ENCODE results near the gene TUBGCP2.

TUBGCP2 gene

DNA sequence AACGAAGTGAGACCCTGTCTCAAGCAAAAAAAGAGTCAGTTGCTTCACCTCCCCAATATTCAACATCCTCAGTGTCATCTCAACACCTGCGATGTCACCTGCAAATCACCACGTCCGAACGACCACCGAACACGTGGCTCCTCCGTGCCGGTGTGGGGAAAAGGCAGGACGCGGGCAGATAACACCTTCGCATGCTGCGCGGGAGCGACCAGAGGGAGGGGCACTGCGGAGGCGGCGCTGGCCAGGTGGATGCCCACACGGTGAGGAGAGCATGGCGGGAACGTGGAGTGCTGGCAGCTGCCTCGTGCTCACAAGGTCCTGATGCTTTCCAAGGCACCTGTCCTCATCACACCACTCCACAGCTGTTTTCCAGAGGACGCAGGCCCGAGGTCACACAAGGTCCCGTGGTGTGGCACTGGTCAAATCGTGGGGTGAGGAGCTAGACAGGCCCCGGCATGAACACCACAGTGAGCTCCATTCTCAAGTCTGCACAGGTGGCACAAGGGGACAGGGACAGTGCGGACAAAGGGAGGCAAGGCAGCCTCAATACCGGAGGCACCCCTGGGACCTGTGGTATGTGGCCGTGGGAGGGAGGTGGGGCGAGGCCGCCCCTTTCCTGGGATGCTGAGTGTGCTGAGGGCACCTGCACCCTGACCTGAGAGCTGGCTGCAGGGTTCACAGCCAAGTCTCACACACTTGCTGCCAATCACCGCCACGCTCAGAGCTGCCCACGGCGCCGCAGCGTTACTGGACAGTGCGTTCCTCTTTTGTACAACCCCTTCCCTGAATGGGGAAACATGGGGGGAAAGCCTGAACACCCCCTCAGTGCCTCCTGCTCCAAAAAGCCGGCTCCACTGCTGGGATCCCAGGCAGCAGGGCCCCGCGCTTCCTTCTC, 13.0 kb downstream of the TUBGCP2 start:
- no peak for DNase-seq (ENCODE audit: low spot score in 2 of 2)
- Histone ChIP-seq H3K9me3 (no peaks in the 10 kb centered on the region), H3K27me3 (ENCODE audit: low read depth) (no peaks in the 10 kb centered on the region), H3K4me3 (no peak overlapping the region), H3K4me1 (no peaks in the 10 kb centered on the region), H3K36me3 (replicated peaks) (peaks cover 63% of the 10 kb centered on the region)
- in situ Hi-C loops (cut with MboI; ENCODE audit: low sequenced_read_pairs) = no loop called here

DNA sequence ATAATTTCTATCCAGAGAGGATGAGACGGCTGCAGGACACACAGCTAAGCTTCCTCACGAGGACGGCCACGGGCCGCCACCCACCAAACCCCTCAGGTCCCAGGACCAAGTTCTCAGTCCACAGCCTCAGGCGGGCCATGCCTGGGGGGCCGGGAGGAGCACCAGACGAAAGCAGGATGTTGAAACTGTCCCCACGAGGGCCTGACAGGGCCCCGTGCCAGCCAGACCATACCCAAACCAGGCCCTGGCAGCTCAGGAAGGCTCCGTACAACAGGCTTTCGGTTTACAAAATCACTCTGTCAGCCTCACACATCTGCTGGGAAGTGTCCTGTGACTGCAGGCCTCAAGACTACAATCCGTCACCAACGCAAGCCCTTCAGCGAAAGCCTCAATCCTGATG, 14.5 kb downstream of the TUBGCP2 start:
- no peaks in the 10 kb centered on the region for H3K27me3 ChIP-seq (ENCODE audit: low read depth)
- no peak overlapping the region for H3K4me3 ChIP-seq
- no peaks in the 10 kb centered on the region for H3K9me3 ChIP-seq
- in situ Hi-C loops (cut with MboI; ENCODE audit: low sequenced_read_pairs) = no loop called here
- H3K4me1 ChIP-seq = no peaks in the 10 kb centered on the region
- H3K36me3 ChIP-seq (replicated peaks) = peaks cover 60% of the 10 kb centered on the region
- DNase-seq (ENCODE audit: low spot score in 2 of 2) = no peak

DNA sequence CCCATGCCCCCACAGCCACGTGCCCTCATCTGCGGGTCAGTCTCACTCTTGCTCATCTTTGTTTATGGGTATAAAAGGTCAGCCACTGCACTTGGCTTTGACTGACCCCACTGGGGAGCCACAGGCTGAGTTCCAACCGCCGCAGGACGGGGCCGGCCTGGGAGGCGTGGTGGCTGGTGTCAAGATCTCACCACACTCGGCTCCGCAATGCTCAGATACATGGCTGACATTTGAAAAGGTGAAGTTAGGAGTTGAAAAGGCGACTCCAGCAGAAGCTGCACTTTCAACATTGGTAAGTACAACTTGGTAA, 14.9 kb downstream of the TUBGCP2 start:
- in situ Hi-C loops (cut with MboI; ENCODE audit: low sequenced_read_pairs) = no loop called here
- no peak overlapping the region for H3K4me3 ChIP-seq
- no peaks in the 10 kb centered on the region for H3K9me3 ChIP-seq
- peaks cover 62% of the 10 kb centered on the region for H3K36me3 ChIP-seq (replicated peaks)
- H3K27me3 ChIP-seq (ENCODE audit: low read depth) = no peaks in the 10 kb centered on the region
- H3K4me1 ChIP-seq = no peaks in the 10 kb centered on the region
- DNase-seq (ENCODE audit: low spot score in 2 of 2) = no peak

DNA sequence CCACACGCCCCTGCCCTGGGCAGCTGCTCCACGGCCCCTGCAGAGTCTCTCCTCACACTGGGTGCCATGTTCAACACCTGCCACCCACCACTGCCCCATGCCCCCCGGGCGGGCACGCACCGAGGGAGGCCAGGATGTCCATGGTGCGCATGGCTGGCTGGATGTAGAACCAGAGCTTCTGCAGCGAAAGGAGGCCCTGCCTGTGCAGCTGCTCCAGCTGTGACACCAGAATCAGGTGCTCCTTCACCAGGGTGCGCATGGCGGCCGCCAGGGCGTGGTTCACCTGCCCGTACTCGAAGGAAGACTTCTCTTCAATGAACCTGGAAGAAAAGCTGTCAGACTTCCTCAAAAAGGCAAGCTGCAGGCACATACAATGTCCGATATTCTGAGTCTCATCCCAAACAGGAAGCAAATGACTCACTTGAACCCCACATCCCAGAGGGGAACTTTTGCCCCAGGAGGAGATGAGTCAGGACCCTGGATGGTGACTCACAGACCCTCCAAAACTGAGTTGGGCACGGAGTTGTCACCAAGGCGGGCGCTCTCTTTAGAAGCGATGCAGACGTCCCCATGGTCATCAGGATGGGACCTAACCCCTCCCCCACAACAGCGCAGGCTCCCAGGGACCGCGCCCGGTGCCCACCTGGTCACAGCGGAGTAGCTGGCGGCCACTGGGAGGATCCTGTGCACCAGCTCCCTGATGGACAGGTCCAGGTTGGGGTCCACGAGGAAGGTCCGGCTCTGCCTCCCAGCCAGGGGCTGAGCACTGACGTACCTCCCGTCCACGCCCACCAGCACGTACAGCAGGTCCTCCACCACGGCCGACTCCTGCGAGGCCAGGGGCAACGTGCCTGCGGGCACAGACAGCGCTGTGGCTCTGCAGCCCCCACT, 15.5 kb downstream of the TUBGCP2 start:
- DNase-seq (ENCODE audit: low spot score in 2 of 2) = no peak

DNA sequence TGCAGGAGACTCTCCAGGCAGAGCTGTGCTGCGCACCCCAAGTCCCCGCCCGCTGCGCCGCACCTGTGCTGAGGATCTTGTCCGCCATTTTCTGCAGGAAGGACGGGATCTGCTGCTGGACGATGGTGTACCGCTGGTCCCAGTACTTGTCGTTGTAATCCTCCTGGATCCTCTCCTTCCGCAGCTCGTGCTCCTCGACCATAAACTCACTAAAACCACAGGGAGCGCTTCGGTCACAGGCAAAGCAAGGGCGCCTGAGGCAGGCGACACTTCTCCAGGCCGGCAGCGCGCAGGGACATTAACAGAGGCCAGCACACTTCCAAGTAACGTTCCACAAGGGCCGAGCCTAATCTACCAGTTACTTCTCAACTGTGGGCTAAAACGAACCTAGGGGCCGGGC, 18.9 kb downstream of the TUBGCP2 start:
- H3K27me3 ChIP-seq (ENCODE audit: low read depth) = no peaks in the 10 kb centered on the region
- H3K4me3 ChIP-seq = no peak overlapping the region
- DNase-seq (ENCODE audit: low spot score in 2 of 2) = no peak
- in situ Hi-C loops (cut with MboI; ENCODE audit: low sequenced_read_pairs) = no loop called here
- peaks cover 51% of the 10 kb centered on the region for H3K36me3 ChIP-seq (replicated peaks)
- no peaks in the 10 kb centered on the region for H3K4me1 ChIP-seq
- H3K9me3 ChIP-seq = no peaks in the 10 kb centered on the region

More for the DNA sequence above, 15.5 kb downstream of the TUBGCP2 start:
- Histone ChIP-seq H3K4me3 (no peak overlapping the region), H3K36me3 (replicated peaks) (peaks cover 60% of the 10 kb centered on the region), H3K27me3 (ENCODE audit: low read depth) (no peaks in the 10 kb centered on the region), H3K9me3 (no peaks in the 10 kb centered on the region), H3K4me1 (no peaks in the 10 kb centered on the region)
- in situ Hi-C loops (cut with MboI; ENCODE audit: low sequenced_read_pairs) = no loop called here

DNA sequence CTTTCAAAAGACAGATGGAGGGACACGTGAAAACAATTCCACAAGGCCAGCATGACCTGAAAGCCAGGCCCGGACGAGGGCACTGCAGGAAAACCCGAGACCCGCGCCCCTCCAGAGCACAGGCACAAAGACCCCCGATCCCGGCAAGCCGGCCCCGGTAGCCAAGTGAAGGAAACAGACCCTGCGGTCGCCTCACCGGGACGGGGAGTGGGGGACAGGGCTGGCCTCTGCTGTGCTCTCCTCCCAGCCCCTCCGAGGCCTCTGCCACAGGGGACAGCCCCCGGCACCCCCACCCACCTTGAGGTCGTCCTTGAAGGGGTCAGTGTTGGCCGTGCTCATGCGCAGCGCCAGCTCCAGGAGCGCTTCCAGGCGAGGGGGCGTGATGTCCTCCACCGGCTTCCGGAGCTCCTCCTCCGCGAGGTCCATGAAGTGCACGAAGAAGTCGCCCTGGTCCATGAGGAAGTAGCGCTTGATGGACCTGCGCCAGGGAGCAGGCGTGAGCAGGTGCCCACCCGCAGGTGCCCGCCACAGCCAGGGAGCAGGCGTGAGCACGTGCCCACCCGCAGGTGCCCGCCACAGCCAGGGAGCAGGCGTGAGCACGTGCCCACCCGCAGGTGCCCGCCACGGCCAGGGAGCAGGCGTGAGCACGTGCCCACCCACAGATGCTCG, 20.7 kb downstream of the TUBGCP2 start:
- no peaks in the 10 kb centered on the region for H3K9me3 ChIP-seq
- H3K36me3 ChIP-seq (replicated peaks) = peaks cover 54% of the 10 kb centered on the region
- in situ Hi-C loops (cut with MboI; ENCODE audit: low sequenced_read_pairs) = no loop called here
- H3K4me1 ChIP-seq = no peaks in the 10 kb centered on the region
- H3K27me3 ChIP-seq (ENCODE audit: low read depth) = no peaks in the 10 kb centered on the region
- DNase-seq (ENCODE audit: low spot score in 2 of 2) = no peak
- H3K4me3 ChIP-seq = no peak overlapping the region

DNA sequence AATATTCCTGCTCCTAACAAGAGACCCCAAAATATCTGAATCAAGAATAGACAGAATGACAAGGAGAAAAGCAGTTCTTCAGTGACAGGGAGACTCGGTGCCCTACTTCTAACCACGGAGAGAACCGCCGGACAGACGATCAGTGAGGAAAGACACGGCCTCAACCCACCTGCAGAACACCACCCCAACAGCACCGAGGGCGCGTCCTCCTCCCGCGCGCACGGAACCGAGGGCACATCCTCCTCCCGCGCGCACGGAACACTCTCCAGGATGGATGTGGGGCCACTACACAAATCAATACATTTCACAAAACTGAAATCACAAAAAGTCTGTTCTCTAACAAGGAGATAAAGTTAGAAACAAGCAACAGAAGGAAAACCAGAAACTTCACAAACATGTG, 22.3 kb downstream of the TUBGCP2 start:
- no peaks in the 10 kb centered on the region for H3K9me3 ChIP-seq
- peaks cover 65% of the 10 kb centered on the region for H3K36me3 ChIP-seq (replicated peaks)
- H3K4me1 ChIP-seq = no peaks in the 10 kb centered on the region
- no peaks in the 10 kb centered on the region for H3K27me3 ChIP-seq (ENCODE audit: low read depth)
- H3K4me3 ChIP-seq = no peak overlapping the region
- in situ Hi-C loops (cut with MboI; ENCODE audit: low sequenced_read_pairs) = no loop called here
- DNase-seq (ENCODE audit: low spot score in 2 of 2) = no peak

DNA sequence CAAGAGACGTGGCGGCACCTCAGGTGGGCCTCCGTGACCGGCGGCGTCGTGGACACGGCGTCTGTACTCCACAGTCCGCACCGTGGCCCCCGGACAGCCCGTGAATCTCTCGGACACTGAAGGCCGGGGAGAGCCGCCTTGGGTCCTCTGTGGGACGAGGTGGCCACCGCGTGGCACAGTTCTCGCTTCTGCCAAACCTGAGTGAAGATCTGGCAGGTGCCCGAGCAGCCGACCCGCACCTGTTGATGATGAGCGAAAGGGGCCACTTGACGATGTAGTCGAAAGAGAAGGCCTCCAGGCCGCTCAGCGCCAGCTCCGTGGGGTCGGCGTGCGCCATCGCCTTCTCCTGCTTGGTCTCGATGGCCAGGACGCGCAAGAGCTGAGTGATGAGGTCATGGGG, 23.5 kb downstream of the TUBGCP2 start:
- no peak for DNase-seq (ENCODE audit: low spot score in 2 of 2)
- in situ Hi-C loops (cut with MboI; ENCODE audit: low sequenced_read_pairs) = no loop called here
- peaks cover 62% of the 10 kb centered on the region for H3K36me3 ChIP-seq (replicated peaks)

DNA sequence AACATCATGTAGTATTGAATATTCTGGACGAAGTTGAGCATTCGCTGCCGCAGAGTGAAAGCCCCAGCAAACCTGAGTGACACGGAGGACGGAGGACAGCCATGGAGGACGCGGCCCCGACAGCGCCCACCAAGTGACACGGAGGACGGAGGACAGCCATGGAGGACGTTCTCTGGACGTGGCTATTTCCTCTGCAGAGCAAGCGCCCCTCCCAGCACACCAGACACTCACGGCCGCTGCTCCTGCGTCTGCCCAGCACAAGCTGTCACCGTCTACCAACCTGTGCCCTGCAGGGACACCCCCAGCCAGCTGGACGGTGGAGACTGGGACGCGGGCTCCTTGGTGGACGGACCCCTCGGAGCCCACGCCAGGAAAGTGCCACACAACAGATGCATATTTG, 24.7 kb downstream of the TUBGCP2 start:
- no peaks in the 10 kb centered on the region for H3K27me3 ChIP-seq (ENCODE audit: low read depth)
- H3K4me1 ChIP-seq = no peaks in the 10 kb centered on the region
- in situ Hi-C loops (cut with MboI; ENCODE audit: low sequenced_read_pairs) = no loop called here
- DNase-seq (ENCODE audit: low spot score in 2 of 2) = no peak
- H3K36me3 ChIP-seq (replicated peaks) = peaks cover 63% of the 10 kb centered on the region
- H3K9me3 ChIP-seq = no peaks in the 10 kb centered on the region
- no peak overlapping the region for H3K4me3 ChIP-seq

More for the DNA sequence above, 23.5 kb downstream of the TUBGCP2 start:
- no peak overlapping the region for H3K4me3 ChIP-seq
- no peaks in the 10 kb centered on the region for H3K27me3 ChIP-seq (ENCODE audit: low read depth)
- no peaks in the 10 kb centered on the region for H3K9me3 ChIP-seq
- no peaks in the 10 kb centered on the region for H3K4me1 ChIP-seq

DNA sequence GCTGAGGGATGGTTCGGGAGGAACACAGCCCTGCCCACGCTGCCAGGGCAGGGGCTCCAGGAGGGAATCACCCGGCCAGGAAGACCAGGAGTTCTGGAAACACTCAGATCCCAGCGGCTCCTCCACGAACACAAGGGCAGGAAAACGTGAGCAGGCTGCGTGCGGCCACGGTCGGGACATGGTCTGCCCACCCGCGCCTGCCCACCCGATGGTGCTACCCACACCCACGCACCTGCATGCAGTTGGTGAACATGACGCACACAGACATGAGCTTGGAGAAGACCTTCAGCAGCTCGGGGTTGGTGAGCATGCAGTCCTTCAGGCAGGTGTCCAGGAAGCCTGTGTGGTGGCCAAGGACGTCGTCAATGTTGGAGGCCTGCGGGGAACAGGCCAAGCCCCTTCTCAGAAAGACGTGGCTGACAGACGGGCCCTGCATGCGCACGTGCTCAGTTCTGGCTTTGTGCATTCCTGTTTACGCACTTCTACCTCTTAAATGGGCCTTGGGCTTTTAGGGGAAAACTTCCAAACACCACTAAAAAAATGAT, 25.8 kb downstream of the TUBGCP2 start:
- no peak for DNase-seq (ENCODE audit: low spot score in 2 of 2)
- in situ Hi-C loops (cut with MboI; ENCODE audit: low sequenced_read_pairs) = no loop called here
- H3K4me1 ChIP-seq = no peaks in the 10 kb centered on the region
- H3K4me3 ChIP-seq = no peak overlapping the region
- no peaks in the 10 kb centered on the region for H3K9me3 ChIP-seq
- no peaks in the 10 kb centered on the region for H3K27me3 ChIP-seq (ENCODE audit: low read depth)
- peaks cover 57% of the 10 kb centered on the region for H3K36me3 ChIP-seq (replicated peaks)

DNA sequence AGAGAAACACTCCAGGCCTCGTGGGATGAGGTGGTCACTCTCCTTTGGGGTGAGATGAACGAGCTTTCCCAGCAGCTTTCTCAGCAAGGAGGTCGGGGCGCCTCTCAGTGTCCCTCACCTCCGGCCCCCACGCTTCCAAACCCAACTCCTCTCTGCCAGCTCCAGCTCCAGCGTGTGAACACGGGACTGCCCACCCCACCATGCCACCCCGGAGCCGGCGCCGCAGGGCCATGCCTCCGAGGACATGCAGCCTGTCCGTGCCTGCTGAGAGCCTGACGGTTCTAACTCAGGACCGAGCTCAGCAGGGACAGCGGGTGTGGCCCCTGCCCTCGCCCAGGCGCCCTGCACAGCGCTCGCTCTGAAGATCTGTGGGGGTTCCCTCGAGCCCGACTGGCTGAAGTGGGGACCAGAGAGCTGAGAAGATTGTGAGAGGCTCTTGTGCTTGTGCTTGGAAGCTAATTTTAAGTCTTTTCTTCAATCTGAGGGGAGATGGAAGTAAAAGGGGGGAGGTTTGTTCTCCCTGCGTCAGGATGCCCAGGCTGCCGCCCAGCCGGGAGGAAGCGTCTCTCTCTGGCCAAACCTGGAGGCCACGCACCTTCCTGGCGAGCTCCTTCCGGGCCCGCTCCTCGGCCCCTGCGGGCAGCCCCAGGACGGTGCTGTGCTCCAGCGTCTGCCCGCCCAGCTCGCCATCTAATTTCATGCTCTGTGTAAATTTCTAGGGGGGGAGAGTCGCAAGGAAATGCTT, 26.9 kb downstream of the TUBGCP2 start:
- Histone ChIP-seq H3K36me3 (replicated peaks) (peaks cover 54% of the 10 kb centered on the region), H3K4me1 (no peaks in the 10 kb centered on the region), H3K27me3 (ENCODE audit: low read depth) (no peaks in the 10 kb centered on the region), H3K9me3 (no peaks in the 10 kb centered on the region), H3K4me3 (no peak overlapping the region)
- in situ Hi-C loops (cut with MboI; ENCODE audit: low sequenced_read_pairs) = no loop called here
- no peak for DNase-seq (ENCODE audit: low spot score in 2 of 2)

DNA sequence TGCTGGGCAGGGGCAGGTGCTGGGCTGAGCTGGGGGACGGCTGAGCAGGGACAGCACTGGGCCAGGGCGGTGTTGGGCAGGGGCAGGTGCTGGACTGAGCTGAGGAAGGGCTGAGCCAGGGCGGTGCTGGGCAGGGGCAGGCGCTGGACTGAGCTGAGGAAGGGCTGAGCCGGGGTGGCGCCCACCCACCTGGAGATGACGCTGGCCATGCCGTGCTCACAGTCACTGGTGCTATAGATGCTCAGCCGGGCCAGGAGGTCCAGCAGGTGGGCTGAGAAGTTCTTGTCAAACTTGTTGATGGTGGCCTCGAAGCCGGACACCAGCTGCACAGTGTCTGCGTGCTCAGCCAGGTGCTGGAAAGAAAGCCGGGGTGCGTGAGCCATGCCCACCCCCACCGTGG, 27.6 kb downstream of the TUBGCP2 start:
- no peaks in the 10 kb centered on the region for H3K9me3 ChIP-seq
- peaks cover 50% of the 10 kb centered on the region for H3K36me3 ChIP-seq (replicated peaks)
- H3K4me1 ChIP-seq = no peaks in the 10 kb centered on the region
- H3K4me3 ChIP-seq = no peak overlapping the region
- DNase-seq (ENCODE audit: low spot score in 2 of 2) = no peak
- H3K27me3 ChIP-seq (ENCODE audit: low read depth) = no peaks in the 10 kb centered on the region
- in situ Hi-C loops (cut with MboI; ENCODE audit: low sequenced_read_pairs) = no loop called here

DNA sequence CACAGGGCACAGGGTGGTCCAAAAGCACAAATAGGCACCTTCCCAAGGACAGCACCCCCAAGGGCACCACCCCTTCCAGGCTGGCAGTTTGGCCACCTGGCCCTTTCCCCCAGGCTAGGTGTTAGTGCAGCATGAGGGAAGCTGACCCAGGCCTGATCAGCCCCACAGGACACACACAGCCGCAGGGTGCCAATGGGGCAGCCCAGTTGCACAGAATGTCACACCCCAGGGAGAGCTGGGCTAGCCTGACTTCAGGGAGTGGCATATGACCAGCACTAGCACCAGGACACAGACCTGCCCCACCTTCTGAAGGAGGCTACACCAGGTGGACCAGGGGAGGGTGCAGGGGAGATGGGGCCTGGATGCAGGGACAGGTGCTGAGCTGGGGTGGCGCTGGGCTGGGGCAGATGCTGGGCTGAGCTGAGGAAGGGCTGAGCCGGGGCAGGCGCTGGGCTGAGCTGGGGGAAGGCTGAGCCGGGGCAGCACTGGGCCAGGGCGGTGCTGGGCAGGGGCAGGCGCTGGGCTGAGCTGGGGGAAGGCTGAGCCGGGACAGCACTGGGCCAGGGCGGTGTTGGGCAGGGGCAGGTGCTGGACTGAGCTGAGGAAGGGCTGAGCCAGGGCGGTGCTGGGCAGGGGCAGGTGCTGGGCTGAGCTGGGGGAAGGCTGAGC, 28.1 kb downstream of the TUBGCP2 start:
- H3K27me3 ChIP-seq (ENCODE audit: low read depth) = no peaks in the 10 kb centered on the region
- DNase-seq (ENCODE audit: low spot score in 2 of 2) = no peak
- peaks cover 47% of the 10 kb centered on the region for H3K36me3 ChIP-seq (replicated peaks)
- in situ Hi-C loops (cut with MboI; ENCODE audit: low sequenced_read_pairs) = no loop called here
- H3K9me3 ChIP-seq = no peaks in the 10 kb centered on the region
- H3K4me3 ChIP-seq = no peak overlapping the region
- no peaks in the 10 kb centered on the region for H3K4me1 ChIP-seq

Measured in HAP-1 (cell line).